Heart right ventricle (tissue), 16 donors: Measurements from ENCODE around the gene MGME1. TPM values are rescaled to one million over a fixed set of nuclear protein-coding genes. Genes with fewer than 3 reads are reported as not detected.
A peak's percentile ranks its signal among the peaks of the same experiment; 100 is the strongest.

Source experiments
- ATAC-seq, 8 donors: fragments of 200-7000 bp; cut with Tn5 transposase; one replicate each; pipeline ENCODE4 v1.9.1; 2020; ENCODE audit warnings: mild to moderate bottlenecking in 8 of 8, moderate library complexity in 8 of 8, moderate number of reproducible peaks in 1 of 8
- DNase-seq, 2 donors: peaks; one replicate each; pipeline ENCODE4 v3.0.0-alpha.2; 2020
- H3K27ac ChIP-seq, 10 donors: fragments of 200-600 bp; sonication (generic) in 2 of 10; one replicate each; pipeline versions ENCODE4 v1.5.0 to v1.8.0; 2020 to 2022; ENCODE audit warnings: mild to moderate bottlenecking in 3 of 10
- H3K27me3 ChIP-seq, 7 donors: fragments of 200-600 bp; one replicate each; pipeline ENCODE4 v1.8.0; 2021 to 2022; ENCODE audit warnings: mild to moderate bottlenecking in 2 of 7
- H3K36me3 ChIP-seq, 9 donors: fragments of 200-600 bp; sonication (generic) in 1 of 9; one replicate each; pipeline versions ENCODE4 v1.5.0 to v1.8.0; 2020 to 2022; ENCODE audit warnings: mild to moderate bottlenecking in 2 of 9
- H3K4me1 ChIP-seq, 9 donors: fragments of 200-600 bp; sonication (generic) in 1 of 9; one replicate each; pipeline versions ENCODE4 v1.5.0 to v1.8.0; 2020 to 2022; ENCODE audit warnings: mild to moderate bottlenecking in 4 of 9
- H3K4me3 ChIP-seq, 10 donors: fragments of 200-600 bp; sonication (generic) in 2 of 10; one replicate each; pipeline versions ENCODE4 v1.5.0 to v1.8.0; 2020 to 2022; ENCODE audit warnings: mild to moderate bottlenecking in 7 of 10, moderate library complexity in 2 of 10
- H3K9me3 ChIP-seq, 11 donors: fragments of 200-600 bp in 10 of 11; sonication (generic) in 2 of 11; one replicate each; pipeline versions ENCODE4 v1.5.0 to v1.8.0; 2013 to 2022; ENCODE audit warnings: mild to moderate bottlenecking in 2 of 11, control low read depth in 1 of 11, moderate library complexity in 1 of 11
- CTCF ChIP-seq, 9 donors: fragments of 200-600 bp; sonication (generic) in 2 of 9; IDR thresholded peaks; one replicate each; pipeline versions ENCODE4 v1.5.0 to v1.8.0; 2021 to 2022; ENCODE audit warnings: antibody characterized with exemption in 9 of 9, mild to moderate bottlenecking in 5 of 9, moderate library complexity in 1 of 9
- WGBS, 2 donors: extraction: QIAGEN DNeasy Blood & Tissue Kit; methylation state at CpG; one replicate each; pipeline ENCODE4 v1.1.7; 2013; ENCODE audit warnings: inconsistent platforms in 1 of 2; 5-methylcytosine and 5-hydroxymethylcytosine counted together
- intact Hi-C, 10 donors: fragments of 100-400 bp; cut with DNase I; formaldehyde crosslinking; loops; one replicate each; pipeline versions ENCODE4 v1.11.1 to v1.14.2; 2022
- polyA plus RNA-seq, 2 donors: library from polyadenylated mRNA; stranded (reverse); fragments of 200-250 nt; gene quantifications; one replicate each; pipeline ENCODE4 v1.2.3, GENCODE V29; 2013
- total RNA-seq, 10 donors: library from RNA; stranded (reverse); fragmentation: NEBNext Ultra II Directional in 3 of 10; extraction: Animal tissue kit (Norgen Biotek cat#: 25700) in 3 of 10; gene quantifications; one replicate each; pipeline versions ENCODE4 v1.2.1 to v1.2.4, GENCODE V29; 2021 to 2023
- donor health status: Arrhythmogenic right ventricular cardiomyopathy.
- donor health status: ischemic (EF 13 %, LVEDD 7.1; RV severe dilation, severe dysfunction).
- donor health status: healthy with polysubstance abuse.
- donor health status: DM: no; HTN: yes; CAD: no.
- donor health status: DM: no; HTN: no; CAD: no.
- donor health status: ischemic (EF 25% LVEDD 6.9; RV normal size, moderate dysfunction).
- donor health status: ischemic (EF 25% LVEDD 5.7; RV mildly dilated, moderate dysfunction).
- donor health status: healthy.
- donor health status: DM: yes; HTN: yes; CAD: no.
- donor health status: Ischemic cardiomyopathy.
- donor health status: ischemic (EF 35%, LVEDD 5.7; RV mildly dilated, moderate dysfunction).
- donor health status: nonischemic (EF 11% LVEDD 7.7; RV severe dilation, severe dysfunction).
- donor health status: DM: yes; HTN: yes; CAD: no.
- donor health status: PGD.
- donor health status: ischemic (EF 29% LVEDD 5.4; RV normal size, mild dysfunction).
- donor health status: nonischemic (EF 23%, LVEDD 6.1; RV moderate dilation, normal function).

The MGME1 gene
- total and polyA plus RNA-seq, 12 donors: 6.0 to 16.0 (median 12.9) TPM

GRCh38 chr20:17971300-17972013 lies 2.6 kb downstream of the MGME1 start:
- H3K27ac ChIP-seq: peak overlapping the region in 8 of 10 donors; percentile 3 to 99 (median 70)
- peaks cover 0 to 59% (median 51%) of the 10 kb centered on the region in 9 donors for H3K4me1 ChIP-seq
- intact Hi-C loops: no loop called here
- ATAC-seq (no peak), DNase-seq (no peak)
- no peaks in the 10 kb centered on the region for H3K9me3 ChIP-seq
- H3K36me3 ChIP-seq: peaks cover 0 to 19% (median 6%) of the 10 kb centered on the region in 9 donors
- H3K27me3 ChIP-seq: no peaks in the 10 kb centered on the region
- peak overlapping the region in 8 of 10 donors; percentile 75 to 97 (median 93) for H3K4me3 ChIP-seq
- WGBS, 2 donors: 29 to 44% methylated on average over 7 of the region's 7 CpGs
- TF ChIP-seq CTCF (IDR thresholded peaks at IDR 0.05): no peak

GRCh38 chr20:17972121-17972520 lies 3.3 kb downstream of the MGME1 start:
- H3K27me3 ChIP-seq: no peaks in the 10 kb centered on the region
- intact Hi-C loops: no loop called here
- no peaks in the 10 kb centered on the region for H3K9me3 ChIP-seq
- peaks cover 0 to 52% (median 44%) of the 10 kb centered on the region in 9 donors for H3K4me1 ChIP-seq
- DNase-seq: no peak
- 68 to 71% methylated on average over 2 of the region's 2 CpGs for WGBS, 2 donors
- ATAC-seq: no peak
- peaks cover 0 to 26% (median 6%) of the 10 kb centered on the region in 9 donors for H3K36me3 ChIP-seq
- TF ChIP-seq CTCF (IDR thresholded peaks at IDR 0.05): no peak
- peak overlapping the region in 2 of 10 donors; percentile 97 for H3K27ac ChIP-seq
- peak overlapping the region in 5 of 10 donors; percentile 87 to 97 (median 95) for H3K4me3 ChIP-seq

- no peaks in the 10 kb centered on the region for H3K27me3 ChIP-seq
- no peak for DNase-seq
- no peak for TF ChIP-seq CTCF (IDR thresholded peaks at IDR 0.05)
- peaks cover 0 to 30% (median 25%) of the 10 kb centered on the region in 9 donors for H3K4me1 ChIP-seq
- no peak overlapping the region for H3K27ac ChIP-seq
- H3K9me3 ChIP-seq: no peaks in the 10 kb centered on the region
- 91 to 93% methylated on average over 6 of the region's 6 CpGs for WGBS, 2 donors
- no peak for ATAC-seq
- intact Hi-C loops: no loop called here
- no peak overlapping the region for H3K4me3 ChIP-seq
- peaks cover 0 to 64% (median 6%) of the 10 kb centered on the region in 9 donors for H3K36me3 ChIP-seq
Observed at GRCh38 chr20:17976305-17976704, 7.5 kb downstream of the MGME1 start.

- Histone ChIP-seq H3K4me1 (no peaks in the 10 kb centered on the region), H3K36me3 (peaks cover 0 to 77% (median under 1%) of the 10 kb centered on the region in 9 donors), H3K9me3 (no peaks in the 10 kb centered on the region), H3K27ac (no peak overlapping the region), H3K27me3 (no peaks in the 10 kb centered on the region), H3K4me3 (no peak overlapping the region)
- intact Hi-C loops: no loop called here
- ATAC-seq (no peak), DNase-seq (no peak)
- 95% methylated on average over 7 of the region's 7 CpGs for WGBS, 2 donors
- TF ChIP-seq CTCF (IDR thresholded peaks at IDR 0.05): no peak
Observed at GRCh38 chr20:17985388-17986018, 16.7 kb downstream of the MGME1 start.
